ENCODE data around the gene IGDCC3.
"Not testable (repeated sequence)": the region's sequence is repeated elsewhere in the genome, so short reads cannot be mapped to it uniquely, and the experiment has no call there.

IGDCC3 gene

GRCh38 chr15:65406424-65407000, 28.7 kb upstream of the IGDCC3 start:
- no peak for DNase-seq (ENCODE audit: low read depth in 3 of 3)

- DNase-seq (ENCODE audit: low read depth in 3 of 3) = no peak
These were observed 28.1 kb upstream of the IGDCC3 start for GRCh38 chr15:65405791-65406423.

- no peak for DNase-seq (ENCODE audit: low read depth in 3 of 3)
These were observed 26.5 kb upstream of the IGDCC3 start for GRCh38 chr15:65404186-65404872.

GRCh38 chr15:65402961-65403360, 25.2 kb upstream of the IGDCC3 start:
- DNase-seq (ENCODE audit: low read depth in 3 of 3) = no peak

- no peak for DNase-seq (ENCODE audit: low read depth in 3 of 3)
These were observed 23.9 kb upstream of the IGDCC3 start for GRCh38 chr15:65401611-65402240.

GRCh38 chr15:65400760-65401610, 23.2 kb upstream of the IGDCC3 start:
- DNase-seq (ENCODE audit: low read depth in 3 of 3) = peak in 1 of 3 experiments; percentile 51

- no peak for DNase-seq (ENCODE audit: low read depth in 3 of 3)
These were observed 22.2 kb upstream of the IGDCC3 start for GRCh38 chr15:65399997-65400396.

- DNase-seq (ENCODE audit: low read depth in 3 of 3) = no peak
These were observed 21.4 kb upstream of the IGDCC3 start for GRCh38 chr15:65399001-65399706.

GRCh38 chr15:65398486-65398885, 20.7 kb upstream of the IGDCC3 start:
- not testable (repeated sequence) for DNase-seq (ENCODE audit: low read depth in 3 of 3)

GRCh38 chr15:65396965-65397317, 19.1 kb upstream of the IGDCC3 start:
- DNase-seq (ENCODE audit: low read depth in 3 of 3) = no peak

GRCh38 chr15:65396283-65396964, 18.6 kb upstream of the IGDCC3 start:
- no peak for DNase-seq (ENCODE audit: low read depth in 3 of 3)

- DNase-seq (ENCODE audit: low read depth in 3 of 3) = no peak
These were observed 17.9 kb upstream of the IGDCC3 start for GRCh38 chr15:65395567-65396202.

GRCh38 chr15:65394936-65395335, 17.1 kb upstream of the IGDCC3 start:
- DNase-seq (ENCODE audit: low read depth in 3 of 3) = no peak

- no peak for DNase-seq (ENCODE audit: low read depth in 3 of 3)
These were observed 16.5 kb upstream of the IGDCC3 start for GRCh38 chr15:65394280-65394789.

- DNase-seq (ENCODE audit: low read depth in 3 of 3) = no peak
These were observed 15.8 kb upstream of the IGDCC3 start for GRCh38 chr15:65393557-65393956.

GRCh38 chr15:65393091-65393490, 15.3 kb upstream of the IGDCC3 start:
- DNase-seq (ENCODE audit: low read depth in 3 of 3) = no peak

GRCh38 chr15:65392368-65392767, 14.6 kb upstream of the IGDCC3 start:
- no peak for DNase-seq (ENCODE audit: low read depth in 3 of 3)

GRCh38 chr15:65391732-65392131, 13.9 kb upstream of the IGDCC3 start:
- DNase-seq (ENCODE audit: low read depth in 3 of 3) = no peak

- DNase-seq (ENCODE audit: low read depth in 3 of 3) = no peak
These were observed 12.6 kb upstream of the IGDCC3 start for GRCh38 chr15:65390447-65390846.

- DNase-seq (ENCODE audit: low read depth in 3 of 3) = no peak
These were observed 11.4 kb upstream of the IGDCC3 start for GRCh38 chr15:65389226-65389625.
